Inflammatory macrophage treated with lipopolysaccharide for 1 hour (primary cell): ENCODE data around the gene ARF6.
A peak's percentile ranks its signal among the peaks of the same experiment; 100 is the strongest.
"Not testable (repeated sequence)": the region's sequence is repeated elsewhere in the genome, so short reads cannot be mapped to it uniquely, and the experiment has no call there.

Source experiments
- DNase-seq, 2 donors: peaks; one replicate each; pipeline ENCODE4 v3.0.0-alpha.2; 2020 to 2022

The ARF6 gene

GRCh38 chr14:49892636-49893308 is at the start of gene ARF6:
ARF6 (plus strand) TSS chr14:49893082; CDS start chr14:49893737, 655 bp downstream.
- DNase-seq = peak; percentile 98 to 99

GRCh38 chr14:49849213-49849847 is 43.6 kb upstream of the ARF6 start:
- DNase-seq = no peak

DNA sequence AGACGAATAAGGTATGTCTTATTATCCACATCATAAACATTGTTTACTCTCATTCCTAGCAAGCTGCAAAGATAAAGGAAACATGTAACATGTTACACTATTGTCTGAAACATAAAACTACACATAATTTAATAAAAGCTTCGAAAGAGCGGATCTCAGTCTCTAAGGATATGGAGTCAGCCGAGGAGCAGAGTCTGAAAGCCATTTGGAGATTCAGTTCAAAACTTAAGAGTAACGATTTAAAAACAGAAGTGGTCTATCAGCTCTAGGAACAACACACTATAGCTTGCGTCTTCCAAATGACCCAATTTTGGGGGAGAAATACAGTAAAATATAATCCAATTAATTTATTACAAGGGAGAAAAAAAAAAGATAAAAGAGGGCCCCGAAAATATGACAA is 41.1 kb upstream of the ARF6 start:
- DNase-seq = peak in 1 of 2 donors; percentile 31

DNA sequence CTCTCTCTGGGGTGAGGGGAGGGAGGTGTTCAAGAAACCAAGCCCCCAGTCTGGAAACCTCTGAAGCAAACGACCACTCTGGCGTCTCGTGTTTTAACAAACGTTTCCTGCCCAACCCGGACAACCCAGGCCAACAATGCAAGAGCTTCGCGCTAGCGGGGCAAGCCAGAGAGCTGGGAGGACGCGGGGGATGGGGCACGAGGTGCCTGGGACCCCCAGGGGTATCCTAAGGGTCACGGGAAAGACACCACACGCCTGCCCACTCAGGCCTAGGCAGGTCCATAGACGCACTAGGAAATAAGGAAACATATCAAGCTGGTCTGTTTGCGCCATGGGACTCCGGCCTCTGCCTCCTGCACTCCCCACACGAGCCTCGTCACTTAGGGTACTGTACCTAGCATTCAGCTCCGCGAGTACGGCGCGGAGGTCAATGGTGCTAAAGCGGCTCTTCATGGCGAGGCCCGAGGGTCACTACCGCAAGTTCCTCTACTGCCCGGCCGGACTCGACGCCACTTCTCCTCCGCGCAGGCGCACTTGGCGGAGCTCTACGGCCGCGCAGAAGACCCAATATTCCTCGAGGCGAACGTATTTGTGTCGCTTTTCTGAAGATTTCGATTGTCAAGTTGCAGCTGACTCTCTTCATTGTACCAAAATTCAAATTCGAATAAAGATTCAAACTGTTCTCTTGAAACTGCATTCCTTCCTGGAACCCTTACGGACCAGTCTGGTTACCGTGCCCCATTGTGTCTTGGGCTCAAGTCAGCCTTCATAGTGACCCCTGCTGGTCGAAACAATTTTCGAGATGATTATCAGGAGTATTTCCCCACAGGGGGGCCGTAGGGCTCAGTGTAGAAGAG is 40.4 kb upstream of the ARF6 start, which contains the start of gene NEMF:
Gene NEMF (minus strand): TSS at position 488 of the 857 bp plus-strand sequence. CDS start 35 bp downstream, at position 453.
- DNase-seq = peak; percentile 83 to 99

- no peak for DNase-seq
Observed at GRCh38 chr14:49853158-49853477, 39.8 kb upstream of the ARF6 start.

- peak; percentile 70 to 85 for DNase-seq
Observed at GRCh38 chr14:49853572-49854375, 39.1 kb upstream of the ARF6 start.

DNA sequence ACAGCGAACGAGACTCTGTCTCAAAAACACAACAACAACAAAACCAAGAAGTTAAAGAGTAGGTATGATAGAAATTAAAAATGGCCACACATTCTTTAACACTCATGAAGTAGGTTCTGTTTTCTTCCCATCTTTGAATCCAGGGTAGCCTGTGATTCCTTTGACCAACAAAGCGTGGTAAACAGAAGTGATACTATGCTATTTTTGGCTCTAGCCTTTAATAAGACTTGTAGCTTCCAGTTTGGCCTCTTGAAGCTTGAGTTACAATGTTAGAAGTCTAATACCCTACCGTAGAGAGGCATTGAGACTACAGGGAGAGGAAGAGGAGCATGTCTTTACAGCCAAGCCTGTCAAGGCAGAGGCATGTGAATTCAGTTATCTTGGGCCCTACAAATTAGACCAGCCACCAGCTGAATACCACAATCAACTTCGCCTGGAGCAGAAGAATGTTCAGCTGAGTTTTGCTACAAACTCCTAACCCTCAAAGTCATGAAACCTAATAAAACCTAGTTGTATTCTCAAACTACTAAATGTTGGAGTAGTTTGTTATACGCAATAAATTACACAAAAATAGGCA is 35.4 kb upstream of the ARF6 start:
- DNase-seq = no peak

DNA sequence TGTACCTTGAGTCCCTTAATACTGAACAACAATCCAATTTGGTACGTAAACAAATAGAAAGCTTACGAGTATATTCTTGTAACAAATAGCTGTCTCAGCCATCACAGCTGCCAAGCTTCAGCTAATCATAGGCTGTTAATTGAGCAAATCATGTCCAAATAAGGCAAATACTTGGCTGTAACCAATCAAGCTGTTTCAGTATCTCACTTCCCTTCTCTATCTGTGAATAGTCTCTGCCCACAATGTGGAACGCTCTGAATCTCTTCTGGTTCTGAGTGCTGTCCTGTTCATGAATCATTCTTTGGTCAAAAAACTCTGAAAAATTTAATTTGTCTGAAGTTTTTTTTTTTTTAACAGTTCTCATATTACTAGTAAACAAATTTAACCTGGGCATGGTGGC is 34.5 kb upstream of the ARF6 start:
- DNase-seq = no peak

DNA sequence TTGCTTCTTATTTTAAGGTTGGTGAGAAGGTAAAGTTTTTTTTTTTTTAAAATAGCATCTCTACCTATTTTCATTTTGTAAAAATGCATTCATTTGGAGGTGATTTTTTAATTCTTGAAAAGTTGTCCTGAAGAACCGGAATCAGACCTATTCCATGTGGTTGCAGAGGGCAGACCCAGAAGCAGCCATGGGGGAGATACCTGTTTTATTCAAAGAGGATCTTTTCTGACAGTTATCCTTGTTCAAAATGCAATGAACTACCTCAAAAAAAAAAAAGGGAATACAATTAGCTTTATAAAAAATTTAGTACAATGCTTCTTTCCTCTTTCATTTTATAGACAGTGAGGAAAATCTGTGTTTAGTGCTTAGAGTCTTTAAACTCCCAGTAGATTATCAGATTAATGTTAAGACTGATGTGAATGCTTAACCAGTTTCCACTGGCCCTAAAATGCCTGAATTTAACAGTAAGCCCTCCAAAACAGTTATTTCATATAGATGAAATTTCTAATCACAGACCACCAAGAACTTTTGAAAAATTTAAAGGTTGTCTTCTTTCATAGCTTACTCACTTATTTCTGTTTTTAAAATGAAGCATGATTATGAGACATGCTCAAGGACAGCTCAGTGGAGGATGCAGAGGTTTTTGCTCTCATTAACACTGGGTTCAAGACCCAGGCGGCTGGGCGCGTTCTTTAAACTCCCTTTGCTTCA is 31.7 kb upstream of the ARF6 start:
- no peak for DNase-seq

GRCh38 chr14:49861699-49862088 is 31.2 kb upstream of the ARF6 start:
- peak; percentile 58 to 66 for DNase-seq

- DNase-seq = peak; percentile 66 to 93
Observed at GRCh38 chr14:49862089-49862673, 30.7 kb upstream of the ARF6 start.

DNA sequence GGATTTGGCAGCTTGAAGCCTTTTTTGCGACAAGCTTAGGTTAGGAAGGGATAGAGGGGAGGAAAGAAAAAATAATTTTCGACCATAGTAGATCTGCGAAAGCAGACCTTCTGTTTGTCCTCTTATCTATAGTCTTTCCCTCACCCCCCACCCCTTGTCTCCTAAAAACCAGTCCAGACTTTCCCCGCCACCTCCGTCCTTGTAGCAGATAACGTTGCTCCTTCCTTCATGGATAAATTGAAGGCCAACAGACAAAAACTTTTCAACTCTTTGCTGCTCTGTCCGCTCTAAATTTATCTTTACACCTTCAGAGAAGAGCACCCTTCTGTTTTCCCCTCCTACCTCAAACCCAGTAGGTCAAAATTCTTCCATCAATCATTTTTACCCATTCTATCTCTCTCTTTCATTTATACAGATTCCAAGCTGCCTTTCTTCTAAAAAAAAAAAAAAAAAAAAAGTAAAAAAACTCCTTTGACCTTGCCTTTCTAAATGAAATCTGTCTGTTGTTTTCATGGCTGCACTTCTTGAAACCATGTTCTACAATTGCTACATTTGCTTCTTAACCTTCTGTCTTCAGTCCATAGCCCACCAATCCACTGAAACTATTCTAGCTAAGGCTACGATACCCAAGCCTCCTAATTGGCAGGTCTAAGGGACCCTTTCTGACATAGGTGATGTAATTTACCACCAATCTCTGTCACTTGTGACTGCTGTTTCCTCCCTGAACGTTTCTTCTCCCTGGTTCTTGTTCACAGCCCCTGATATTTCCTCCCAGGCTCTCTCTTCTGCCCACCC is 29.2 kb upstream of the ARF6 start:
- no peak for DNase-seq

GRCh38 chr14:49865431-49865859 is 27.4 kb upstream of the ARF6 start:
- DNase-seq = peak in 1 of 2 donors; percentile 91

GRCh38 chr14:49867831-49868719 is 24.8 kb upstream of the ARF6 start:
- DNase-seq = peak; percentile 97 to 99

DNA sequence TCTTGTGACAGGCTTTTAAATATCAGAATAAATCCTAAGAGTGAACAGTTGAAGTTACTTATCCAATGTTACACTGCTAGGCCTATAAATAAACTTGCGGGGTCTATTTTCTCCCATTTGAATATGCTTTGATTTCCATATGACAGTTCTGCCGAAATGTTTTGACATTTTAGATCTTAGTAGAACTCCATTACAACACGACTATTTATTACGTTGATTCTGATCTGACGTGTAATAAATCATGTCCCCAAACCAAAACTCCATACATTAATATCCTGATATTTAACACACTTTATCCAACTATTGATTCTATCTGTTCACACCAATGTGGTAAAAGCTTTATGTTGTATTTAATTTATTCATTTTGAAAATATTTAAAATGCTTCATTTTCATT is 24.2 kb upstream of the ARF6 start:
- no peak for DNase-seq

DNA sequence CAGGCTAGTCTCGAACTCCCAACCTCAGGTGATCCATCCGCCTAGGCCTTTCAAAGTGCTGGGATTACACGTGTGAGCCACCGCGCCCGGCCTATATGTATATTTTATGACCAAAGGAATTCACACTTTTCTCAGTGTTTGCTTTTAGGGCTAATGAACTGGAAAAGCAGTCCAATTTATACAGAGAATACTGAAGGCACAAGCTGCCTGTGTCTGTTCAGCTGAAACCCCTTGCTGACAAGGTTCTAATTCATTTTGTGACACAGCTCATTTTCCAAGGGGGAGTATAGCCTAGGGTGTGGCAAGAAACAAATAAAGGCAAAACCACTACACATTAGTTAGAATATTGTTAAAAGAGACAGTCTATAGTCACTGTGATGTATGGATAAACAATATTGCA is 22.0 kb upstream of the ARF6 start:
- no peak for DNase-seq

DNA sequence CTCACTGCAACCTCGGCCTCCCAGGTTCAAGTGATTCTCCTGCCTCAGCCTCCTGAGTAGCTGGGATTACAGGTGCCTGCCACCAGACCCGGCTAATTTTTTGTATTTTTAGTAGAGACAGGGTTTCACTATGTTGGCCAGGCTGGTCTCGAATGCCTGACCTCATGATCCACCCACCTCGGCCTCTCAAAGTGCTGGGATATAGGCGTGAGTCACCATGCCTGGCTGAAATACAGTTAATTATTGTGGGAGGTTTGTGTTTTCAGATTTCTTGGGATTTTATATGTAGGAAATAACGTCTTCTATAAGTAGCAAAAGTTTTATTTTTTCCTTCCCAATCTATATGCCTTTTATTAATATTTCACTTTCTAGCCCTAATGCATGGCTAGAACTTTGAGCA is 19.3 kb upstream of the ARF6 start:
- DNase-seq = not testable (repeated sequence)

- DNase-seq = no peak
Observed at GRCh38 chr14:49875640-49876198, 17.2 kb upstream of the ARF6 start.

GRCh38 chr14:49876563-49877127 is 16.2 kb upstream of the ARF6 start:
- DNase-seq = no peak
